Measurements from ENCODE around the gene METAP1.
"Not testable (repeated sequence)": the region's sequence is repeated elsewhere in the genome, so short reads cannot be mapped to it uniquely, and the experiment has no call there.

The METAP1 gene

GRCh38 chr4:99062120-99062519 is 66.6 kb downstream of the METAP1 start:
- H3K9ac ChIP-seq (ENCODE audit: low read length), result no peak overlapping the region
- no peaks in the 10 kb centered on the region for H4K20me1 ChIP-seq (ENCODE audit: insufficient read depth, low read length)
- no peaks in the 10 kb centered on the region for H3K4me1 ChIP-seq (ENCODE audit: low read length)
- no peak overlapping the region for H2AFZ ChIP-seq (ENCODE audit: low read length)
- H3K36me3 ChIP-seq (replicated peaks; ENCODE audit: insufficient read depth, low read length), result no peaks in the 10 kb centered on the region; the same call in 1 of the 2 replicates
- TF ChIP-seq CTCF (IDR thresholded peaks at IDR 0.05; ENCODE audit: low read length) (no peak), EZH2phosphoT487 (IDR thresholded peaks at IDR 0.05; ENCODE audit: low read length) (no peak), EZH2 (optimal IDR thresholded peaks at IDR 0.05; ENCODE audit: low read depth, low read length) (no peak)
- H3K9me3 ChIP-seq (replicated peaks; ENCODE audit: insufficient read depth, low read length), result no peaks in the 10 kb centered on the region
- no peak overlapping the region for H3K4me3 ChIP-seq (ENCODE audit: low read length)
- no peaks in the 10 kb centered on the region for H3K79me2 ChIP-seq (ENCODE audit: low read length)
- H3F3A ChIP-seq (ENCODE audit: insufficient read depth, low read length), result no peaks in the 10 kb centered on the region
- no peak overlapping the region for H3K27ac ChIP-seq (ENCODE audit: low read length)
- no peaks in the 10 kb centered on the region for H3K9me2 ChIP-seq (replicated peaks; ENCODE audit: insufficient read depth, low read length)
- no peaks in the 10 kb centered on the region for H3K27me3 ChIP-seq (replicated peaks; ENCODE audit: insufficient read depth, low read length)
- no peak overlapping the region for H3K4me2 ChIP-seq (ENCODE audit: low read depth, low read length)
- DNase-seq, result no peak

- not testable (repeated sequence) for DNase-seq; H3K9ac ChIP-seq (ENCODE audit: low read length); H3K36me3 ChIP-seq (replicated peaks; ENCODE audit: insufficient read depth, low read length); H3K27ac ChIP-seq (ENCODE audit: low read length); H4K20me1 ChIP-seq (ENCODE audit: insufficient read depth, low read length); H3K79me2 ChIP-seq (ENCODE audit: low read length); H2AFZ ChIP-seq (ENCODE audit: low read length); H3K27me3 ChIP-seq (replicated peaks; ENCODE audit: insufficient read depth, low read length); H3K4me2 ChIP-seq (ENCODE audit: low read depth, low read length); H3F3A ChIP-seq (ENCODE audit: insufficient read depth, low read length); H3K4me1 ChIP-seq (ENCODE audit: low read length); H3K9me2 ChIP-seq (replicated peaks; ENCODE audit: insufficient read depth, low read length); H3K9me3 ChIP-seq (replicated peaks; ENCODE audit: insufficient read depth, low read length); H3K4me3 ChIP-seq (ENCODE audit: low read length)
These were observed 70.0 kb downstream of the METAP1 start for GRCh38 chr4:99065521-99065920.

GRCh38 chr4:99067617-99068016 is 72.1 kb downstream of the METAP1 start:
- no peaks in the 10 kb centered on the region for H3K9me3 ChIP-seq (replicated peaks; ENCODE audit: insufficient read depth, low read length)
- H3K4me3 ChIP-seq (ENCODE audit: low read length), result no peak overlapping the region
- no peaks in the 10 kb centered on the region for H3K79me2 ChIP-seq (ENCODE audit: low read length)
- no peak overlapping the region for H3K27ac ChIP-seq (ENCODE audit: low read length)
- no peak overlapping the region for H2AFZ ChIP-seq (ENCODE audit: low read length)
- H3K9ac ChIP-seq (ENCODE audit: low read length), result no peak overlapping the region
- H3F3A ChIP-seq (ENCODE audit: insufficient read depth, low read length), result no peaks in the 10 kb centered on the region
- no peak for TF ChIP-seq CTCF (IDR thresholded peaks at IDR 0.05; ENCODE audit: low read length)
- no peak for TF ChIP-seq EZH2 (optimal IDR thresholded peaks at IDR 0.05; ENCODE audit: low read depth, low read length)
- no peak for TF ChIP-seq EZH2phosphoT487 (IDR thresholded peaks at IDR 0.05; ENCODE audit: low read length)
- H3K27me3 ChIP-seq (replicated peaks; ENCODE audit: insufficient read depth, low read length), result no peaks in the 10 kb centered on the region
- no peaks in the 10 kb centered on the region for H3K9me2 ChIP-seq (replicated peaks; ENCODE audit: insufficient read depth, low read length)
- H3K36me3 ChIP-seq (replicated peaks; ENCODE audit: insufficient read depth, low read length), result no peaks in the 10 kb centered on the region
- H4K20me1 ChIP-seq (ENCODE audit: insufficient read depth, low read length), result no peaks in the 10 kb centered on the region
- DNase-seq, result no peak
- H3K4me2 ChIP-seq (ENCODE audit: low read depth, low read length), result no peak overlapping the region
- H3K4me1 ChIP-seq (ENCODE audit: low read length), result no peaks in the 10 kb centered on the region

GRCh38 chr4:99071159-99071558 is 75.6 kb downstream of the METAP1 start:
- DNase-seq, result no peak
- no peaks in the 10 kb centered on the region for H3K9me2 ChIP-seq (replicated peaks; ENCODE audit: insufficient read depth, low read length)
- no peaks in the 10 kb centered on the region for H3F3A ChIP-seq (ENCODE audit: insufficient read depth, low read length)
- no peaks in the 10 kb centered on the region for H4K20me1 ChIP-seq (ENCODE audit: insufficient read depth, low read length)
- H3K36me3 ChIP-seq (replicated peaks; ENCODE audit: insufficient read depth, low read length), result no peaks in the 10 kb centered on the region
- no peak overlapping the region for H3K4me3 ChIP-seq (ENCODE audit: low read length)
- no peak overlapping the region for H3K9ac ChIP-seq (ENCODE audit: low read length)
- H3K27me3 ChIP-seq (replicated peaks; ENCODE audit: insufficient read depth, low read length), result no peaks in the 10 kb centered on the region
- no peak overlapping the region for H2AFZ ChIP-seq (ENCODE audit: low read length)
- H3K27ac ChIP-seq (ENCODE audit: low read length), result no peak overlapping the region
- H3K4me2 ChIP-seq (ENCODE audit: low read depth, low read length), result no peak overlapping the region
- no peaks in the 10 kb centered on the region for H3K4me1 ChIP-seq (ENCODE audit: low read length)
- TF ChIP-seq EZH2 (optimal IDR thresholded peaks at IDR 0.05; ENCODE audit: low read depth, low read length), result no peak
- TF ChIP-seq EZH2phosphoT487 (IDR thresholded peaks at IDR 0.05; ENCODE audit: low read length), result no peak
- no peak for TF ChIP-seq CTCF (IDR thresholded peaks at IDR 0.05; ENCODE audit: low read length)
- no peaks in the 10 kb centered on the region for H3K9me3 ChIP-seq (replicated peaks; ENCODE audit: insufficient read depth, low read length)
- H3K79me2 ChIP-seq (ENCODE audit: low read length), result no peaks in the 10 kb centered on the region
